NCI-H2227 (cell line): ENCODE results near the gene AATF.
A peak's percentile ranks its signal among the peaks of the same experiment; 100 is the strongest.
"Not testable (repeated sequence)": the region's sequence is repeated elsewhere in the genome, so short reads cannot be mapped to it uniquely, and the experiment has no call there.

Source experiments
- DNase-seq: peaks from one replicate; lab custom pipeline; 2025; ENCODE audit not compliant: unreplicated experiment; lab: John Stamatoyannopoulos, UW

The AATF gene

DNA sequence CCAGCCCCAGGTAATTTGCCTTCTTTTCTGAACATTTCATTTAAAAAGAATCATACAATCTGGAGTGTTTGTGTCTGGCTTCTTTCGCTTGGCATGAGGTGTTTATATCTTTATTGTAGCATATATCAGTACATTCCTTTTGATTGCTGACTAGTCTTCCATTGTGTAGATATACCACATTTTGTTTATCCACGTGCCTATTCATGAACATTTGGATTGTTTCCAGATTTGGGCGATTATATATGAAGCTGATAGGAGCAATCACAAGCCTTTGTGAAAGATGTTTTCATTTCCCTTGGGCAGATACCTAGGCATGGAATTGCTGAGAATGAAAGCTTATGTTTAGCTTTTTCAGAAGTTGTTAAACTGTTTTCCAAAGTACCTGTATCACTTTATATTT lies 120.3 kb downstream of the AATF start:
- no peak for DNase-seq

DNA sequence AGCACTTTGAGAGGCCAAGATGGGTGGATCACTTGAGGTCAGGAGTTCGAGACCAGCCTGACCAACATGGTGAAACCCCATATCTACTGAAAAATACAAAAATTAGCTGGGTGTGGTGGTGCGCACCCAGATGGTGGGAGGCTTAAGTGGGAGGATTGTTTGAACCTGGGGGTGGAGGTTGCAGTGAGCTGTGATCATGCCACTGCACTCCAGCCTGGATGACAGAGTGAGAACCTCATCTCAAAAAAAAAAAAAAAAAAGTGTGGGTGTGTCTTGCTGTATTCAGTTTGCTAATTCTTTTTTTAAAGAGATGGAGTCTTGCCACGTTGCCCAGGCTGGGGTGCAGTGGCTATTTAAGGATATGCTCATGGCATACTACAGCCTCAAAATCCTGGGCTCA lies 124.7 kb downstream of the AATF start:
- not testable (repeated sequence) for DNase-seq

DNA sequence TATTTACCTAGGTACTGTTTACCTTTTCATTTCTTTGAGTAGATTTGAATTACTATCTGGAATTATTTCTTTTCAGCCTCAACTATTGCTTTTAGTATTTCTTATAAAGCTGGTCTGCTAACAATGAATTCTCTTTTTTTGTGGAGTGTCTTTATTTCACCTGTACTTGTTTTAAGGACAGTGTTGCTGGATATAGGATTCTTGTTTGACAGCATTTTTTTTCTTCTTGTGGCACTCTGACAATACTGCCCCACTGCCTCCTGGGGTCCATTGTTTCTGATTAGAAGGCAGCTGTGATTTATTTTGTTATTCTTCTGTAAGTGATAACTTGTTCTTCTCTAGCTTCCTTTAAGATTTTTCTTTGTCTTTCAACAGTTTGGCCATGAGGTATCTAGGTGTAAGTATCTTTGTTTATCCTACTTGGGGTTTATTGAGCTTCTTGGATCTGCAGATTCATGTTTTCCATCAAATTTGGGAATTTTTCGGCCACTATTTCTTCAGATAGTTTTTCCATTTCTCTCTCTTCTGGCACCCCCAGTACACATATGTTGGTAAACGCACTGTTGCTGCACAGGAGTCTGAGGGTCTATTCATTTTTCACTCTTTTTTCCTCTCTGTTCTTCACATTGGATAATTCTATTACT lies 130.4 kb downstream of the AATF start:
- no peak for DNase-seq

DNA sequence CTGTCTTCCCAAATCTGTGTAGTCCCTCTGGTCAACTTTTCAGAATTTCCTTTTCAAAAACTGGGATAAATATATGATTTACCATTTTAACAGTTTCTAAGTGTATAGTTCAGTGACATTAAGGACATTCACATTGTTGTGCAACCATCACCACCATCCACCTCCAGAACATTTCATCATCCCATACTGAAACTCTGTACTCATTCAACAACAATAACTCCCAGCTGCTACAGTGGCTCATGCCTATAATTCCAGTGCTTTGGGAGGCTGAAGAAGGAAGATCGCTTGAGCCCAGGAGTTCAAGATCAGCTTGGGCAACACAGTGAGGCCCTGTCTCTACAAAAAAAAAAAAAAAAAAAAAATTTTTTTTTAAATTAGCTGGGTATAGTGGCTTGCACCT lies 131.0 kb downstream of the AATF start:
- DNase-seq, result no peak

DNA sequence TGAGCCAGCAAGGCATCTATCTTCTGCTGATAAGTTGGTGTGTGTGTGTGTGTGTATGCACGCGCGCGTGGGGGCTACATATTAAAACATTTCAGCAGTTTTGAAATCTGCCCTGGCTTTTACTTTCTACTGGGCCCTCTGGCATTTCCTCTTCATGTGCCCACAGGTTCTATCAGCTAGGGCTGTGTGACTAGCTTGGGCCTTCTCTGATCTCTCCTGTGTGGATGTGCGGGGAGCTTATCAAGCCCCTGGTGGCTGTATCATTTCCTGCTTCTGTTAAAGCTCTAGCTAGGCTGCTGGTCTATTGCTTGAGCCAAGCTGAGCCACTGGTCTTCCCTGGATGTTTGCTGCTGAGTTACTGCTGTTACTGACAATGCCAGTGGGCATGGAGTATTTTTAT lies 132.5 kb downstream of the AATF start:
- no peak for DNase-seq

DNA sequence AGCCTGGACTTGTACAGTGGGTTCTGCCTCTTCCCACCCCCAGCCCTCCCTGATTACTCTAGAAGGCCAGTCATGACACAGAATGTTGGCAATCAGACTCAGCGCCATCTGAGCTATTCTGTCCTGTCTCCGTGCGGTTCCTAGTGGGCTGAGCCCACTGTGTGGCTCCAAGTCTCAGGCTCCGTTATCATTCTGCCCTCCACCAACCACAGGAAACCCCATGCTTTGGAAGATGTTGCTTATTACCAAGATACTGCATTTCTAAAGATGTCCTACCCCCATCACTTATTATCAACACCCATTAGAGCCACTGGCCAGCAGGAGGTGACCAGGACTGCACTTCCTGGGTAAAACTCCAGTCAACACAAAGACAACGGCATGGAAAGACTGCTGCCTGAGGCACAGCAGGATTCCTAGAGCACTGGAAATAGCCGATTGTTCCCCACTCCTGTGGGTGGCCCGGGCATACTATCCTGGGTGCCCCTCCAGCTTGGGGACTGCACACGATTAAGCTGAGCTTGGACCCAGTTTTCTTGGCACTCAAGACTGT lies 133.6 kb downstream of the AATF start:
- no peak for DNase-seq

DNA sequence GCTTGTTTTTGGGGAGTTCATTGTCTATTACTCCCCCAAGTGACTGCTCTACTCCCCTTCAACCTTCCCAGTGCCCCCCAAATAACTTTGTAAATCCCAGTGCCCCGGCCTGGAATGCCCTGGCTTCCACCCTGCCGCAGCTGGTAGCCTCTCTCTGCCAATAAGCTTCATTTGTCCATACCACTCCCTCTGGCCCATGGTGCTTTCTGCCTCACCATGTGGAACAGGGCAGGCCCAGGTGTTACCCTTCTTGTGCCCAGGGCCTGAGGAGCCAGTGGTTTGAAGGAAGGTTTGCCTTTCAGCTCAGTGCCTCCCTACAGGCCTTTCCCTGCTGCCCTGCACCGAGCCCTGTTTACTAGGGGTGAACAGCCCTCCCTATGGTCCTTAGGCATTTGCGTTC lies 134.2 kb downstream of the AATF start:
- DNase-seq, result no peak

DNA sequence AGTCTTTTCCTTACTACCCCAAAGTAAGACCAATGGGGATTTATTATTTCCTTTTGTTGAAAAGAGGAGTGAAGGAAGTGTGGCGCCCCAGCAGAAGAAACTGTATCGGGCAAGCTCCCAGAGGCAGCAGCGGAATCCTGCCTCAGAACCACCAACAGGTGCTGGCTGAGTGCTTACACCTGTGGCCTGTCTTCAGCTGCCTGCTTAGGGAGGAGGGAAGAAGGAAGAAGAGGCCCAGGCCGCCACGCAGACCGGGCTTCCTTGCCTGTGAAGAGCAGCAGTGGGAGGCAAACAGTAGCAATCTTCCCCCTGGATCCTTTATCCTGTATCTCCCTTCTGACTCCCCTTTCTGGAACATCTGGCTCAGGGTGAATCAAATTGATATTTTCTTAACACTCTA lies 134.7 kb downstream of the AATF start:
- DNase-seq, result peak; percentile 69

DNA sequence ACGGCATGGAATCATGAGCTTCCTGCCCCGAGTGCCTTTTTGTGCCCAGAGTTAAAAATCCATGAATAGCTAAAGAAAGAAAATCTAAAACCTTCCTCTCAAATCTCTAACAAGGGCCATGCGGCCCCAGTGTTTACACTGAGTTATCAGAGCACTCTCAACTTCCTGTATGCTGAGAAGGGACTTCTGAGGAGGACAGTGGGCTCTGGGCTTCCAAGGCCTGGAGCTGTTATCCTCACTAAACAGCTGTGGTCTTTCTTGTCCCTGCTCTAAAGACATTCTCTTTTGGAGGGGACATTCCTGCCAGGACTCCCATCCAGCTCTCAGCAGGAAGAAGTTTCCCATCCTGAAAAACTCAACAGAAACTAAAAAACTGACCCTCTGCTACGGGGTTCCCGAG lies 135.6 kb downstream of the AATF start:
- DNase-seq, result no peak

DNA sequence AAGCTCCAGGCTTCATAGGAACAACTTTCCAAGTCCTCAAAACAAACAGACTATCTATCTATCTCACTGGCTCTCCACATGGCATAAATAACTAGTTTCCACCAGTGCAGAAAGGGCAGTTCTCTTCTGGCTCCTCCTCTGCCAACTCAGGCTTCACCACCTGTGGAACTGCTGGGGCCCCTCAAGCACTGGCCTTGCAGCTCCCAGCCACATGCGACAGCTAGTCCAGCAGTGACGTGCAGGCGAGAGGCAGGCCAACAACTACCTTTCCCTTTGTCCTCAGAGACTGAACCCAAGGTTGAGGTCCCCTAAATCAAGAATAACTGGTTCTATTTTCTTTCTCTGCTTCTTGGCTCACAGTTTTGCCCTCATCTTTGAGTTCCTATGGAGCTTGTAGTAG lies 137.6 kb downstream of the AATF start:
- no peak for DNase-seq

DNA sequence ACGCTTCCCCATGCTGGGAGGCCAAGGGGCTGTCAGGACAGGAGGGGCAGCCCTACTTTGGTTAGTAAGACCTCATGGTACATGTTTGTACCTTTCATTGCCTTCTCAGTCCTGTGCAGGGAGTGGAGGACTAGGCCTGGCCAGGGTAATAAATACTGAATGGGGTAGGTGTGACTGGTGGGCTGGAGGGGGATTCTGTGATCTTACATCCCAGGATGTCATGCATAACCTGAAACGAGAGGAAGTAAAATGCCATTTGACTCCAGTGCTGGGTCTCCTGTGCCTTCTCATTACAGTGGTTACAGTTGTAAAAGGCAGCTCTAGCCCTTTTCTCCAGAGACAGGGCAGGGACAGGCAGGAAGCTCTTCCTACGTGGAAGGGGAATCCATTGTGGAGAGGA lies 138.2 kb downstream of the AATF start:
- DNase-seq, result no peak

DNA sequence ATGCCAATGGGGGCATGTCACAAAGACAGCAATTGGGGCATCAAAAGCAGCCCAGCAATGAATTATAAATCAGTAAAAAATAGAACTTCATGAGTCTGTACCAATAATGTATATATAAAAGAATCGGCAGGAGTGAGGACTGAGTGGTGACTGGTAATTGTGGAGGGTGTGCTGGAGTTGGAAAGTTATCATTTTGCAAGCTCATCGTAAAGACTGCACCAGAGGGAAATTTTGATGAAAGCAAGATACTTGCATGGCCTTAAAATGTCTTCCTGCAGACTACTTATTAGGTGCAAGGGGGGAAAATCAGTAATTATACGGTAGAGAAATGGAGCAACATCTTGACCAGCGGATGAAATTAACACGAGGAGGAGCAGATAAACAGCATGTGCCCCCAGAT lies 138.9 kb downstream of the AATF start:
- DNase-seq, result no peak

DNA sequence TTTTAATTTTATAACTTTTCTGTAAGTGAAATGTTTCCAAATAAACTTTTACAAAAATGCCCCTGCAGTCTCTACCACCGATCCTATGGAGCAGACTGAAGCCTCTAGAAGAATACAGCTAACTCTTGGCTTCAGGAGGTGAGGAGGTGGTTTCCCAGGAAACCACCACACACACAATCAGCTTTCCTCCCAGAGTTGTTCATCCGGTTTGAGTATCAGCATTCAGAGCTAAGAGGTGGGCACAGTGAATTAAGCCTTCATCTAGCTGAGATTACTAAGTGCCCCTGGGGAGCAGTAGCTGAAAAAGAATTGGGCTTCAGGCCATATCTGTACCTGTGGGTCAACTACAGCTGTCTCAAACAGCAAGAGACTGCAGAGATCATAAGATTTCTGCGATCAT lies 139.7 kb downstream of the AATF start:
- peak; percentile 22 for DNase-seq

DNA sequence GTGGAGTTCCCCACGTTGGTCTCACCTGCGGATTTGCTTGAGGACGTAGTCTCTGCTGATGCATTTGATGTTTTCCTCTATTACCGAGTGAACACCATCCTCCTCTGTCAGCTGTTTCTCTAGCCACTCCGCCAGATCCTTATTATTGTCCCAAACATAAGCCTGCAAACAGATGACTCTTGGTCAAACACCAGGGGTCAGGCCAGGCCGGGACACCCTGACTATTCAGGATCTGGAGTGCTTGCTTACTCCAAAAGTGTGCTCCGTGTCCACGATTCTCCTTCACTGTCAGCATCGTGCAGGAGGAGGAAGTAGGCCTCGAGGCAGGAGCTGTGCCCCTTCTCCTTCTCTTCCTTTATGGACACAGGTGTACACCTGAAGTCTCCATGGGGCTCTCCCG lies 140.2 kb downstream of the AATF start:
- DNase-seq, result no peak

DNA sequence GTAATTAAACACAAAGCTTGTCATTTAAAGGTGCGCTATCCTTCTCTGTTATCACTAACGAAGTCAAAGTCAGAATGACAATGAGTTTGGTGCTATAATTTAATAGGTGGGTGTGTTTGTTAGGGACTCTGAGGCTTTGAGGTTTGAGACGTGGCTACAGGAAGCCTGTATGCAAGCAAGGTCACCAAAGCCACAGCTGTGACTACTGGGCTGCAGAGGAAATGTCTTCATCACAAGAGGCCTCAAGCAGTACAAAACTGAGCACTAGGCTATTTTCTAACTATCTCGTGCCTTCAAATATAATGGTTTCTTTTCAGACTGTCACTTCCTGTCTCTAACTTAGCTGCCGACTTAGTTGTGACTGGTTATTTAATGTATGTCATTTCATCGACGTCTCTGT lies 141.2 kb downstream of the AATF start:
- DNase-seq, result no peak

DNA sequence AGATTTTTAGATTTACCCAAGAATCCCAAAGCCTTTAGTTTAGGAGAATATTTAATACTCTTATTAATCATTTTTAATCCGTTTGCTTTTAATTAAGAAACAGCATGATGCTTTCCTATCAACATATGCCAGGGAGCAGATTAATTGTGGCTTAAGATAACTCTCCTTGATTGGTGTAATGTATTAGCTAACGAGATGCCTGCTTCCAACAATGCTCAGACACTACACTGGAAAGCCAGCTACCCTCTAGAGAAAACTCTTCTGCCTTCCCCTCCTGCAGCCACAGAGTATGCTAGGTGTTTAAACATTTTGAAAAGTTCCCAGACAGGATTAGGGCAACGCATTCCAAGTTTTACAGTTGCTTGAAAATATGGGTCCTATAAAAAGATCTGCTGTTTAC lies 142.2 kb downstream of the AATF start:
- no peak for DNase-seq

DNA sequence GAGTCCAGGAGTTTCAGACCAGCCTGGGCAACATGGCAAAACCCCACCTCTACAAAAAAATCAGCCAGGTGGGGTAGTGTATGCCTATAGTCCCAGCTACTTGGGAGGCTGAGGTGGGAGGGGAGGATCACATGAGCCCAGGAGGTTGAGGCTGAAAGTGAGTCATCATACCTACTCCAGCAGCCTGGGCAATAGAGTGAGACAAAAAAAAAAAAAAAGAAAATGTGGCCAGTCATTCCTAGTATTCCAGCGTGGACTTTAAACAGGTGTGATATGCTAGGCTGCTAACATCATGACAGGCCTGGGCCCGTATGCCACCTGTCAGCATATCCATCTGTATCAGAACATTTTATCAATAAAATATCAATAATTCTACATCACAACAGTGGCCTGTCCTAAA lies 143.3 kb downstream of the AATF start:
- DNase-seq, result no peak

DNA sequence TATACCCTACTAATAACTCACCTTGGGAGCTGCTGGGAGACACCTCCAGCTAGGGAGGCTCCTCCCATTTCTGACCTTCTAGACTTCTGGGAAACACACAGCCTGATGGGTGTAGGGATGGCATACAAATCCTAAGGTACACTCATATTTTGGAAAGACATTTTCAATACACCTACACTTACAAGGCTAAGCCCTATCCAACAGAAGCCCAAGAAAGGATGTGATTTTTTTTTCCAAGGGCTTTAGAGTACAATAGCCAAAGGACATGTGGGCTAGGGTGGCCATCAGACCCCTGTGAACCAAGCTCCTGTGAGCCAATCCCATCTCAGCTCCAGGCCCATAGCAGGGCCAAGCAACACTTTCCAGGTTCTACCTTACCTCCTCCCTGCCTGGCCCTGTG lies 143.9 kb downstream of the AATF start:
- DNase-seq, result no peak

DNA sequence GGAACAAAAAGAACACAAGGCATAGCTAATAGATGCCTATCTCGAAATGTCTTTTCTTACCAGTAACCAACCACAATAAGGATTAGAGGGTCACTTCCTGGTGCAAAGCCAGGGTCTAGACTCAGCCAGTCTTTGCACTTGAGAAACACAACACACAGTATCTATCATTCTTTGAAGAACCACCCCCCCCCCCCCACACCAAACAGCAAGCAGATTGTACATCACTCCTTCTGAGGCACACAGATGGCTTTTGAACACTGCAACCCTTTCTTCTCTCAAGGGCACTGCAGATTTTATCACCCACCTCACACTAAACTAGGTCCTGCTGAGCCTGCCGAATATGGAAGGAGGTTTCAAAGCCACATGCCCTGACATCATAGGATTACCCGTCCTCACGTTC lies 145.6 kb downstream of the AATF start:
- DNase-seq, result no peak

DNA sequence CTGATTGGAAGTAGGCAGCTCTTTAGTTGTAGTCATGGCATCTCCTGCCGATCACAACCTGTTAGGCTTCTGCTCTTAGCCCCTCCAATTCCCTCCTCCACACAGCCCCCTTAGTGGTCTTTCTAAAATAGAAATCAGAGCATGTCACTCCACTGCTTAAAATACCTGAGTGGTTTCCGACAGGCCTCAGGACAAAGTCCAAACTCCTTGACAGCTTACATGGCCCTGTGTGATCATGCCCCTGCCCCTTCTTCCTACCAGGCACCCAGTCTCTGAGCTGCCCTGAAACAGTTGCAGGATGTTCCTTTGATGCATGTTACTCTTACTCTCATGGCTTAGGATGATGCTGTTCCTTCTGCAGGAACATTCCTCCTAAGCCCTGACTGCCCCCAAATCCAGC lies 147.3 kb downstream of the AATF start:
- no peak for DNase-seq

DNA sequence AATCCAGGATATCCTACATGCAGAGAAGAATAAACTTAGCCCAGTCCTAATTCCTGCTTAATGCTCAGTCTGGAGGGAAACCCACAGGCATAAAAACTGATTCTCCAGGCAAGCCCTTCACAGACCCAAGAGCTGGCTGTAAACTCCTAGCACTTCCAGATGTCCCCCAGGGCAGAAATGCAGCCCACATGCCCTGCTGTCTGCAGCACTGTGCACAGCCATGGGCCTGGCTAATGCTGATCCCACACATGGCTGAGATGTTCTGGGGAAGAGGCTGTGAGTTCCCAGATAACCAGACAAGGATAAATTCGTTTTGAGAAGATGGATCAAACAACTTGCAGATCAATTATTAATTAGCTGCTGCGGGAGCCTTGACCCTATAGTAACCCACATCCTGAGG lies 148.4 kb downstream of the AATF start:
- no peak for DNase-seq

DNA sequence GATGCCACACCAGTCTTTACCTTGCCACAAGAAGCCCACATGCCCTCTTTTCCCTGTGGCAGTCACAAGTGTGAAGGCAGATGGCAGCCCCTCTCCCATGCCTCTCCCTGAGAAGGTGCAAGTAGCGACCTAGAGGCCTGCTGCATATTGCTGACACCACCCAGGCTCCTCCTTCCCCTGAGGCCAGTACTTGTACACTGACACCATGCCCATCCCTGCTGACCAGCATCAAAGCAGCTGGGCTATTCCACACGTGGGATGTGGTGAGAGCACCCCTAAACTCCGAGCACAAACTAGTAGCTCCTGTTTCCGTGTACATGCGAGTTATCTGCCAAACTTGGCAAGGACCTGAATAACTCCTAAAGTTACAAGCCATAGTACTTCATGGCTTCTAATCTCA lies 149.4 kb downstream of the AATF start:
- DNase-seq, result no peak

DNA sequence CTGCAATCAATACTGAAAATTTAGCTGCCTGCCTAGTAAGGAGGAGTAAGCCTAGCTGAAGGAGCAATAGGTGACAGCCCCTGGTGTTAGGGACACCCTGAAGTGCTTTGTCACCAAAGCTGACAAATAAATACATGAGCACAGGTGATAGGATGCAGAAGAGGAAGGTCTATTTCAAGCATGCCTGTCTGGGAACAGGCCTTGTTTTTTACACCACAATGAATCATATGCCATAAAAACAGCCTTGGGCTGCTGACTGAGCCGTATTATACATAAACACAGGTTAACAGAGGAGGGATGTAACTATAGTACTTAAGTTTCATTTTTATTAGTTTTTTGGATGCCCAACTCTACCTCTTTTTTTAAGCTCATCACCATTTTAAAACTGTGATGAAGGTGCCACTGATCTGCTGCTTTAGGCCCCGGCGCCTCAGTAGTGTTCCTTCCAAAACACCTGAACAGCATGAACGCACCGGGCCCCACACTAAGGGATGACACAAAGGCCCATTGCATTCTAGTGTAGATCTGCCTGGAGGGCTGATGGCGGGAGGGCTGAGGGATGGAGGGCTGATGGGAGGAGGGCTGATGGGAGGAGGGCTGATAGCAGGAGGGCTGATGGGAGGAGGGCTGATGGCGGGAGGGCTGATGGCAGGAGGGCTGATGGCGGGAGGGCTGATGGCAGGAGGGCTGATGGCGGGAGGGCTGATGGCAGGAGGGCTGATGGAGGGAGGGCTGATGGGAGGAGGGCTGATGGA lies 150.3 kb downstream of the AATF start:
- no peak for DNase-seq
